ENCODE data around the gene ITIH1.

ITIH1 gene

DNA sequence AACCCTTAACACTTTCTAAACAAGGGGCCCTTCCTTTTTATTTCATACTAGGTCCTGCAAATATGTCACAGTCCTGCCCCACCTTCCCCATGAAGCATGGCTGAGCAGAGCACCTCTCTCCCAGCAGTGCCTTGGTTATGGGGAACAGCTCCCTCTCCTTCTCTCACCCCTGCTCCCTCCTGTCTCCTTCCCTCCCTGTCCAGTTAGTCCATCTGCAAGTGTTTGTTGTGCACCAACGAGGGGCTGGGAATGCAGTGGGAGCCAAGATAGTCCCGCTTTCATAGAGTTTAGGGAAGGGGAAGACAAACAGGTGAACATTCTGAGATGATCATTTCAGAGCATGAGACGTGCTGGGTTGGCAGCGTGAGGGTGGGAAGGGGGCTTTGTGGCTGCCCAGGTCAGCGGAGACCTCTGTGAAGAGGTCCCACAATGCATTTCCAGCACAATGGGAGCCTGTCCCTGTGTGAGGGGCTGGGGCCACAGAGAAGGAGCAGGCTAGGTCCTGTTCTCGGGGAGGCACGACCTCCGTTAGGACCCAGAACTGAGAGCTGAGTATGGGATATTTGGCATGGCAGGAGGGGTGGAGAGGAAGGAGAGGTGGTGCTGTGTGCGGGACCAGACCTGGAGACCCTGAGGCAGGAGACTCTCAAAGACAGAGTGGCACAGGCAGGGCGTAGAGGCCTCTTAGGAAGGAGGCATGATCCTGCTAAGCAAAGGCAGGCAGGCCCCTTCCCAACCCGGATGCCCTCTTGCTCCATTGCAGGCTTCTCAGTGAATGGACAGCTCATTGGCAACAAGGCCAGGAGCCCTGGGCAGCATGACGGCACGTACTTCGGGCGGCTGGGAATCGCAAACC is 11.7 kb downstream of the ITIH1 start:
- no peak for DNase-seq (ENCODE audit: low read depth, low spot score)

DNA sequence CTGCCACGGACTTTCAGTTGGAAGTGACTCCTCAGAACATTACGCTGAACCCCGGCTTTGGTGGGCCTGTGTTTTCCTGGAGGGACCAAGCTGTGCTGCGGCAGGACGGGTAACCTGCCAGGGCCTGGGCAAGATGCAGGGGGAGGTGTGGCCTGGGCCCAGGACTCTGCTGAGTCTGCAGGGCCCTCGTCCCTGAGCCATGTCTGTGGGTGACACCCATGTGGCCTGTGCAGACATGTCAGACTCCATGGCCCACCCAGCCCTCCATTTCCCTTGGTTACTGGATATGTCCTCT is 12.3 kb downstream of the ITIH1 start:
- no peak for DNase-seq (ENCODE audit: low read depth, low spot score)

DNA sequence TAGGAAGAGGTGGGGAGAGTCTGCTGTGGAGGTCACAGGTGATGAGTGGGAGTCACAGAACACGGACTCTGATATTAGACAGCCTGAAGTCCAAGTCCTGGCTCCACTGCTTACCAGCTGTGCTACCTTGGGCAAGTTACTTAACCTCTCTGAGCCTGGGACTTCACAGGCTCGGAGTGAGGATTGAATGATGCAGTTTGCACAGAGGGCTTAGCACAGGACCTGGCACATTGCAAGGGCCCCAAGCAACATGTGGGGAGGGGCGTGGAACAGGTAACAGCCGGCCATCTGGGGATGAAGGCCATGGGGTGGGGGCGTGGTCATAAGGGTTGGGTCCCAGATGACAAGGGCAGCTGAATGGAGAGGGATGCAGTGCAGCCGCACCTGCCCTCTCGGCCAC is 12.9 kb downstream of the ITIH1 start:
- no peak for DNase-seq (ENCODE audit: low read depth, low spot score)

DNA sequence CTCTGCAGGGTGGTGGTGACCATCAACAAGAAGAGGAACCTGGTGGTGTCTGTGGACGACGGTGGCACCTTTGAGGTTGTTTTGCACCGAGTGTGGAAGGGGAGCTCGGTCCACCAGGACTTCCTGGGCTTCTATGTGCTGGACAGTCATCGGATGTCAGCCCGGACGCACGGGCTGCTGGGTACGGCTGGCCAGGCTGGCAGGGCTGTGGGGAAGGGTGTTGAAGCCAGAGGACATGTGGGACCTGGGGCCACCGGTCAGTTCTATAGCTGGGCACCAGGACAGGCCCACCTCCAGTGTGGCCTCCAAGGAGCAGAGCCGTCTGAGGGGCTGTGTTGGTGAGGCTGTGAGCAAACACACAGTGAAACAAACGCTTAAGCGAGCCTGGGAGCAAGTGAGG is 13.3 kb downstream of the ITIH1 start:
- no peak for DNase-seq (ENCODE audit: low read depth, low spot score)

DNA sequence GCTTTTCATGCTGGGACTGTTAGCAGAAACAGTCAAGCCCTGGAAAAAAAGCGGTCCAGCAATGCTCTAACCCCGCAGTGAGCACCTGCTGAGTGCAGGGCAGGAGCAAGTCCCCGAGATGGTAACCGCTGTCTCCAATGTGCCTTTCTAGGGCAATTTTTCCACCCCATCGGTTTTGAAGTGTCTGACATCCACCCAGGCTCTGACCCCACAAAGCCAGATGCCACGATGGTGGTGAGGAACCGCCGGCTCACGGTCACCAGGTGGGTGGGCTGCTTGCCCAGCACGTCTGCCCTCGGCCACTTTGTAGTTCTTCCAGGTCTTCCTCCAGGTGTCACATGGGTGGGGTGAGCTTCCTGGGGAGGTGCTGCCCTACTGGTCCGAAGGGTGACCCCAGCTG is 14.0 kb downstream of the ITIH1 start:
- DNase-seq (ENCODE audit: low read depth, low spot score): no peak

DNA sequence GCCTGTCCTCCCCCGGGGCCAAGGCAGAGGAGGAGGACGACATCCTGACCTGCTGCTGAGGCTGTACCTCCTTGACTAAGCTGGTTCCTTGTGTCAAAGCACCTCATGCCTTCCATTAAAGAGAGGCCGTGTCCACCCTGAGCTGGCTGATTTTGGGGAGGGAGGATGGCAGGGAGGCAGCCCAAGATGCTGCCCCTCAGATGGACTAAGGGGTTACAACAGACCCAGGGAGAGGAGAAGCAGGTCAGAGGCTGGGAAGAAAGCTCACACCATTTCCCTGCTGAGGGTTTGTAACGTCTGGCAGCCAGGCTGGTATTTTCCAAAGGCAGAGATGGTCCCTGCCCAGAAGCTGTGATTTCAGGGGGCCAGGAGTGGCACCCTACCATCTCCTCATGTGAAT is 14.5 kb downstream of the ITIH1 start:
- no peak for DNase-seq (ENCODE audit: low read depth, low spot score)

DNA sequence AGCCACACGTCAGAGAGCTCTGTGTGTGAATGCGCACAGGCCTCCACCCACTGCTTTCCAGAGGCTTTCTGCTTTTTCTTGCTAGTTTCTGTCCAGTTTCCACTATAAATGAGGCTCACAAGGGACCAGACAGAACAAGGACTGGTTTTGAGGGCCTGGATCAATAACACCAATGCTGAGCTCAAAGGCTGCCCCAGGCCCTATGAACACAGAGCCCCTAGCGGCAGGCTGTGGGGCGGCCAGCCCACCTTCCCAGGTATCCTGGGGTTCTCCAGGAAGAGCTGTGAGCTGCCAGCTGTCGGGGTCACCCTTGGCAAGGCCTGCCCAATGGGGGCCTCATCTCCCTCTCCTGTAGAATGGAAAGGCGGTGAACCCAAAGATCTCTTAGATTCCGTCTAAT is 15.0 kb downstream of the ITIH1 start:
- DNase-seq (ENCODE audit: low read depth, low spot score): no peak

DNA sequence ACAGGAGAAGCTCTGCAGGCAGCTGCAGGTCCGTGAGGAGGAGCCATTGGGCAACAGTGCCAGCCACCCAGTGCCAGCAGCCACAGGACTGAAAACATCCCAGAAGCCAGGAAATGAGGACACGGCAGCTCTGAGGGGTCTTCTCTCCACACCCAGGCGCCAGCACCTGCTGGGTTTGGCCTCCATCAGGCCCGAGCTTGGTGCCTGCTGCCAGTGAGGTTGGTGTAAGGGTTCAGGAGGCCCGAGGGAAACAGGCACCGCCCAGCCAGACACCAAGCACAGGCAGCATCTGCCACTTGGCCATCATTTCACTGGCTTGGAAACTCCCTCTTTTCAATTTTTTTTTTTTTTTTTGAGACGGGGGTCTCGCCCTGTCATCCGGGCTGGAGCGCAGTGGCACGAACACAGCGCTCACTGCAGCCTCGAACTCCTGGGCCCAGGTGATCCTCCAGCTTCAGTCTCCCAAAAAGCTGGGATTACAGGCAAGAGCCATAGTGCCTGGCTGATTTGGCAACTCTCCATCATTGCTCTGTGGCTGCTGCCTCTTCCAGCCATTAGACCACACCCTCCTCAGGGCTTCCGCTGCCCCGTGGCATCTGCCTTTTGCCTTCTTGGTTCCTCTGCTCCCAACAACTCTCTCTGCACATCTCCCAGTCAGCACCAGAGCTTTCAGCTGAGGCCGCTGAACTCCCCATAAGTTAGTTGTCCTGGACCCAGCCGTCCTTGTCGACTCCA is 15.7 kb downstream of the ITIH1 start:
- DNase-seq (ENCODE audit: low read depth, low spot score): no peak

DNA sequence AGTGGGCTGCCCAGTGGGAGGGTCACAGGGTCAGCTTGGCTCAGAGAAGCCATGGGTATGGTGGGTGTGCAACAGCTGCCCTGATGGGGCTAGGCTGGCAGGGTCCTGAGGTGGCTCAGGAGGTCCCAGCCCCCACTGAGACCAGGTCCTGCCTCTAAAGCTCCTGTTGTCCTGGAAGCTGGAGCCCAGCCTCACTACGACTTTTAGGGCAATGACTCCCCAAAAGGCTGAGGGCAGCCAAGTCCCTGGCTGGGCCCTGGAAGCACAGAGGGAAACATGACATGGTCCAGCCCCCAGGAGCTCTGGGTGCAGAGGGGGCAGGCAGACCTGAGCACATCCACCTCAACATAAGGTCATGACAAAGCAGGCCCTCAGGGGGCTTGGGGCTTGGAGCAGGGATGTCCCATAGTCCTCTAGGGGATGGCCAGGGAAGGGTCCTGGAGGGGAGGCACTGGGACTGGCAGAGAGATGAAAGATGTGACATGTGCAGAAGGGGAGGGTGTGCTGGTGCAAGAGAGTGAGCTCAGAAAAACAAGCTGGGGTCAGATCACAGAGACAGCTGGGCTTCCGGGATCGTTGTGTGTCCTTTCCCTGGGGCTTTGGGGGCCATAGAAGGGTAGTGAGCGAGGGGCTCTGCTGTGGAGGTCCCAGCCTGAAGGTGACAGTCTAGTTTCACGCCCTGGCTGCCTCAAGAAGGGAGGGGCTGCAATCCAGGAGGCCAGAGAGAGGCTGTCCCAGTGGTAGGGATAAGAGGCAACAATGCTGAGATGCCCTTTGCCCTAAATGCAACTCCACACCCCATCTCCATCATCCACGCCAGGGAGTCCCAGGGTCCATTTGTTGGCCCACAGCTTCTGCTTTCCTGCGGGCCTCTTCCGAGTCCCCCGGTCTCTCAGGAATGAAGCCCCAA is 16.6 kb downstream of the ITIH1 start:
- no peak for DNase-seq (ENCODE audit: low read depth, low spot score)

DNA sequence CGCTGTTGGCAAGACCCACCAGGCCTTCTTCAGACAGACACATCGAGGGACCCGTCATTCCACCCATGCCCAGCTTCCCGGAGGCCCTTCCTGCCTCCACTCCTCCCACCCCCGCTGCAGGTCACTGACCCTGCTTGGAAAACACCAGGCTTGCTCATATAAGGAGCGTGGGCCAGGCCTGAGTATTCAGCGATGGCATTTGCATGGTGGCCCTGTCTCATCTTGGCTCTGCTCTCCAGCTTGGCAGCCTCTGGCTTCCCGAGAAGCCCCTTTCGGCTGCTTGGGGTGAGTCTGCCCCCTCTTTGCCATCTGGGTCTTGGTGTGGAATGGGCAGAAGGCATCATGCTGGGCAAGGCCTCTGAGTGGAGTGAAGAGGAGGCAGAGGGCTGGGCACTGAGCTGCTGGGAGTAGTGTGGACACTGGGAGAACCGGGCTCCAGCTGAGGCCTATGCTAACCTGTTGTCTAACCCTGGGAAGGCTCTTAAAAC is 17.3 kb downstream of the ITIH1 start, which contains the start of gene ITIH3:
ITIH3 (plus strand) TSS at position 185 of the 488 bp plus-strand sequence; CDS start at position 193, 8 bp downstream.
- no peak for DNase-seq (ENCODE audit: low read depth, low spot score)

DNA sequence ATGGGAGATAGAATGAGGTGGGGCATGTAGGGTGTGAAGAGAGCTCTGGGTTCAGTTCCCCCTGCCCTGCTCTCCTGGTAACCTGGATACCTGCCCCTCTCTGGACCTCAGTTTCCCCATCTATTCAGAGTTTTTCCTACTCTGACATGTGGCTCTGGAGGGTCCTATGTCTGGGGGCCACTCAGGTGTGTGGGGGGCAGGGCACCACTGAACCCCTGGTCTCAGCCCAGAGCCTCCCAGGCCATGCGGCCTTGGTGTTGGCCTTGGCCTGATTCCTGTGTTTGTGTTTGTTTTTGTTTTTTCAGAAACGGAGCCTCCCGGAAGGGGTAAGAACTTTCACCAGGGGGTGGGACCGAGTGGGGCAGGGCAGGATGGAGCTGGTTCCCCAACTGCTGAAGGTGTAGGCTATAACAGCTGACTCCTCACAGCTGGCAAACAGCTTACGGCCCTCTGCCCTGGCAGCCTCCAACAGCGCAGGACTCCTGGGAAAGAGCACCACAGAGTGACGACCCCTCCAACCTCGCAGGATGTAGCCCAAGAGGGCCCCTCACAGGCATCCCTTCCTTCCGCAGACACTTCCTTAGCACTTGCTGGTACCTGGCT is 18.0 kb downstream of the ITIH1 start:
- no peak for DNase-seq (ENCODE audit: low read depth, low spot score)

DNA sequence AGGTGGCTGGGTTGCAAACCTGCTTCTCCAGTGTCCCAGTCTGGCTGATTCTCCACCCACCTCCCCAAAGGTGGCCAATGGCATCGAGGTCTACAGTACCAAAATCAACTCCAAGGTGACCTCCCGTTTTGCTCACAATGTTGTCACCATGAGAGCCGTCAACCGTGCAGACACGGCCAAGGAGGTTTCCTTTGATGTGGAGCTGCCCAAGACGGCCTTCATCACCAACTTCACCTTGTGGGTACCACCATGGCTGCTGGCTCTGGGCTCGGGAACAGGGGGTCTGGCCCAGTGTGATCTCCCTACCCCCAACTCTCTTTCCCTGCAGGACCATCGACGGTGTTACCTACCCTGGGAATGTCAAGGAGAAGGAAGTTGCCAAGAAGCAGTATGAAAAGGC is 19.0 kb downstream of the ITIH1 start:
- no peak for DNase-seq (ENCODE audit: low read depth, low spot score)

DNA sequence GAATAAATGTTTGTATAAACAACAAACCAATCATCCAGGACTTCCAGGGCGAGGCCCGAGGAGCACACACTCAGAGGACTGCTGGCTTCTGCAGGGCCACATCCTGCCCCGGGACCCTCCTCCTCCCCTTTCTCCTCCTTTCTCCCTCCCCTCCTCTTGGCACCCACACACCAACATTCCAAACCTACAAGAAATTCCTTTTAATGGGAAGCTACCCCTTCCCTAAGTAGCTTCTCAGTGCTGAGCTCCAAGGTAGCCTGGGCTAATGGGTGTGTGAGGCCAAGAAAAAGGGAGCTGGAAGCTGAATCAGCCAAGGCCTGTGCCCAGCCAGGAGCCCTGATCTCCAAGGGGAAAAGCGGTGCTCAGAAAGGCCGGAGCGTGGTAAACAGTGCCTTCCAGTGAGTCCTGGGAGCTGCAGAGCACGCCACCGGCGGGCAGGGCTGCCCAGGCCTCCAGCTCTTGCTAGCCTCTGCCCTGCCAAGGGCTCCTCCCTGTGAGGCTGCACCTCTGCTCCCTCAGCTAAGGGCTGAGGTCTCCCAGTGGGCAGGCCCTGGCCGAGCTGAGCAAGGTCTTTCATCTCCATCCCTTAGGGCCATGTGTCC is 21.1 kb downstream of the ITIH1 start:
- no peak for DNase-seq (ENCODE audit: low read depth, low spot score)

DNA sequence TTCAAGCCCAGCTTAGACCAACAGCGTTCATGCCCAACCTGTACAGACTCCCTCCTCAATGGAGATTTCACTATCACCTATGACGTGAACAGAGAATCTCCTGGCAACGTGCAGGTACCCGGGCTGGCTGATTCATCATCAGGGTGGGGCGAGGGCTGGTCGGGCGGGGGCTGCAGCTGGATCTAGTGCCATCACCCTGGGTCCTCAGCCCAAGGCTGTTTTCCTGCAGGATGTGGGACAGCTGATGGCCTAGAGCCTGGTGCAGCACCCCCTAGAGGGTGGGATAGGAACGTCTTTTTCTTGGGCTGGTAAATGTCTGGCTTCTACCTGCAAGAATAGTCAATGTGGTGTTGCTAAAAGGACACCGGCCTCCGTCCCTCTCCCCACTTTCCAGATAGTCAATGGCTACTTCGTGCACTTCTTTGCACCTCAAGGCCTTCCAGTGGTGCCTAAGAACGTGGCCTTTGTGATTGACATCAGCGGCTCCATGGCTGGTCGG is 21.6 kb downstream of the ITIH1 start:
- no peak for DNase-seq (ENCODE audit: low read depth, low spot score)

DNA sequence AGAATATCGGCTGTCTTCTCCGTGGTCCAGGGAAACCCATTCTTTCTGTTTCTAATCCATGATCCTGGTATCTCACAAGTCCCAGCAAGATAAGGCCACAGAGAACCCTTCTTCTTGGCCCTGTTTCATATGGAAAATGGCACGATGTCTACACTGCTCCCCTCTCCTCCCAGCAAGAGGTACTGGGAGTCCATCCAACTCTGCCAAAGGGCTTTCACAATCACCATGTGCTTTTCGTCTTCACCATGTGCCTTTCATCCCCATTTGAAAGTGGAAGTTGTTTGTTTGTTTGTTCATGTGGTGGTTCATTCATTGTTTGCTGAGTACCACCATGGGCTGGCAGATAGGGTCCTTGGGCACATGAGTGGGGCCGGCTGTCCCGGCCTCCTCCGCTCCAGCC is 22.7 kb downstream of the ITIH1 start:
- DNase-seq (ENCODE audit: low read depth, low spot score): no peak

DNA sequence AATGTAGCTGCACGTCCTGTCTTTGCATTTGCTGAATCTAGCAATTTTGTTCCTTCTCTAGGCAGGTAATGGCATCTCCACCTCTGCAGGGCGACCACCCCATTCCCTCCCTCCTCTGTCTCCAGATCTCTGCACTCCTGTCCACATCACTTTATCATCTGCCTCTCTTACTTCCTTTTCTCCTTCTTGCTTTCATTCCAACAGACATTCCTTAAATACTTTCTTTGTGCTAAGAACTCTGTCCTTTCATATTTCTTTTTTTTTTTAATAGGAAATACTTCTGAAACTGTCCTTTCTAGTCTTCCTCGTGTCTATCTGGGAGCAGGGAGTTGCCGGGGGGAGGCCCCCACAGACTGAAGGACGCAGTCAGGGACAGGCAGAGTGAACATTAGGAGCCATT is 24.4 kb downstream of the ITIH1 start:
- no peak for DNase-seq (ENCODE audit: low read depth, low spot score)

DNA sequence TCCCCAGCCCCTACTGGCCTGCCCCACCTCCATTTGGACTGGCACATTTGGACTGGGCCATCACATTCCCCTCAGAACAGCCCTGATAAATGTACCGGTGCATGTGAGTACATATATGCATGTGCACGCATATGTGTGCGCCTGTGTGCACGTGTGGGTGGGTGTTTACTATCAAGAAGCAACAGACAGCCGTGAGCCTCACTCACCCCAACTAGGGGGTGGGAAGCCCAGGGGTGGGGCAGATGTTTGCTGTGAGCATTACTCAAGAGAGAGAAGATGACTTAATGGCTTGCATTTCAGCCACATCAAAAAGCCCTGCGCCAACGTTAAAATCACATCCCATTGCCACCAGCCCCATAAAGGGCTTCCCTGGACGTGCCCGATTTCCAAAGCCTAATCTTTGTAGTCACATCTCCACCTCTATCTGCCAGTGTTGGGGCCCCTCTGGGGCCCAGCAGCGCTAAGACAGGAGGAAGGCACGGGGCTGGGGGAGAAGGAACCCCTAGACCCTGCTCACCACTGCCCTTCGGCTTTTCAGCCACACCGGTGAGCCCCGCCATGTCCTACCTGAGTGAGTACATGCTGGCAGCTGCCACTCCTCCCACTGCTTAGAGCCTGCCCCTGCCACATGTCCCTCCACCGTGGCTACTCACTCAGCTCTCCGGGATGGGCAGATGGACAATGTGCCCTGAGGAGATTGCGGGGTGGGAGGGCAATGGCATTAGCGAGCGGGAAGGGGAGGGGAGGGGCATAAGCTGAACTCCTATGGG is 28.1 kb downstream of the ITIH1 start:
- no peak for DNase-seq (ENCODE audit: low read depth, low spot score)

DNA sequence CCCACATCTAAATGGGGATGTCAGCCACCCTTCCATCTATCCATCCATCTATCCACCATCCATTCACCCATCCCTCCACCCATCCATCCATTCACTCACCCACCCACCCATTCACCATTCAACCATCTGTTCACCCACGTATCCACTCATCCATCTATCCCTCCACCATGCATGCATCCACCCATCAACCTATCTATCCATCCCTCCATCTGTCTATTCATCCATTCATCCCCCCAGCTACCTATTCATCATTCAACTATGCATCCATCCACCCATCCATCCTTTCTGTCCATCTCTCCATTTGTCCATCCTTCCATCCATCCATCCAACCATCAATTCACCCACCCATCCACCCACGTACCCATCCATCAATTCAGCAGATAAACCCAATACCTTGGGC is 31.8 kb downstream of the ITIH1 start:
- no peak for DNase-seq (ENCODE audit: low read depth, low spot score)

DNA sequence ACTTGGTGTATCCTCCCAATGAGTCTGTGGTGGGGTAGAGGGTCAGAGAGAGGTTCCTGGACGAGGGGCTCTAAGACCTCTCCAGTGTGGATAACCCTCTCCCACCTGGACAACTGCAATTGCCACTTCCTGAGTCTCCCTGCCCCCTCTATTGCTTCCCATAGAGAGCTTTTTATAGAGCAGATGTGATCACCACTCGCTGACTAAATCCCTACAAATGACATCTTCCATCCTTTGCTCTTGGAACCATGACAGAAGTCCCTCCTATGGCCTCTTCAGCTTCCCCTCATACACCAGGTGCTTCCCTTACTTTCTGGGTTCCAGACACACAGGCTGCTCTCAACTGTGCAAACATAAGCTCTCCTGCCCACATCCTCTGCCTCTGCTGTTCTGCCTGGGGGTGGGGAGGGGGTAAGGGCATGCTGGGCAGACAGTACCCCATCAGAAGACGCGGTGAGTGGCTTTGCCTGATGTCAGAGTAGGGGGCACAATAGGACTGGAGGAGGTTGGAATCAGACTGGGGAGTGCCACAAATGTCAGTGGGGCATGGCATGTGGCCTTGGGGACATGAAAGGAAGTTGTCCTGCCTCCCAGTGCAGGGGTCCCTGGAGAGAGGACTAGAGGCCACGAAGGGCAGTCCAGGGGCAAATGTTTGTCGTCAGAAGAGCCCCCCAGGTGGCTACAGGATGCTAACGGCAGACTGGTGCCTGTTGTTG is 32.4 kb downstream of the ITIH1 start:
- DNase-seq (ENCODE audit: low read depth, low spot score): no peak

DNA sequence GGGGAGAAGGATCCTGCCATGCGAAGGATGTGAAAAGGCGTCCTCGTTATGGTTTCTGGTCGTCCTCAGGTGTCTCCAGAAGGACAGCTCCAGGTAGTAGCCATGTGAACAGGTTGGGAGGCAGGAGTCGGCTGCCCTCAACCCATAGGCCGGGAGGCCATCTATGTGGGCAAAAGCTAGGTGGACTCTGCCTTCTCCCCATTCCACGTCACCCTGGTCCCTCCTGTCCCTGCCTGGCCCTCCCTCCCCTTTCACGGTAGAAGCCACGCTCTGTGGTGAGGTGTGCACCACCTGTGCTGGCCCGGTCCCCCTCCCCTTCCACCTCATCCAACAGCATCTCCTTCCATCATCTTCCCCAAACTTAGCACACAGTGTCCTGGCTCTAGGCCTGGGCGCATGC is 33.5 kb downstream of the ITIH1 start:
- no peak for DNase-seq (ENCODE audit: low read depth, low spot score)
